ENCODE results near the gene MAGI1. TPM values are rescaled to one million over a fixed set of nuclear protein-coding genes. Genes with fewer than 3 reads are reported as not detected.
A peak's percentile ranks its signal among the peaks of the same experiment; 100 is the strongest.

Gene MAGI1
- total and polyA plus RNA-seq, 4 donors = 9.9 to 88.1 (median 24.6) TPM

DNA sequence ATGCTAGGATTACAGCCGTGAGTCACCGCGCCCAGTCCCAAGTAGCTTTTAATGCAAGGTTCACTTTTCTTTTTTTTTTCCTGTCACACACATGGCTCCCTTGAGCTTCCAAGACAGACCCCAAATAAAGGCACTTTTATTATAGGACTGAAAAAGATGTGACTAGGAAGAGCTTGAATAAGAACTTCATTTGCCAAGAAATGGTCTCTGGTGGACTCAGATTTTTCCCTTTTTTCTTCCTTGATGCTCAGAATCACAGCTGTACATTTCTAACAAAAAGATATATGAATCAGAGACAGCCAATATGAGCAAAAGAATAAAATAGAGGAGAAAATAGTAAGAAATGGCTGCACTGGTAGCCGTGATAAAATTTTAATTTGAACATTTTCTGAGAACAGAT is 337.2 kb downstream of the MAGI1 start:
- H3K27me3 ChIP-seq (ENCODE audit: control insufficient read depth in 3 of 3, insufficient read depth in 3 of 3, low read length in 2 of 3) = no peaks in the 10 kb centered on the region
- TF ChIP-seq, protein P1, sequence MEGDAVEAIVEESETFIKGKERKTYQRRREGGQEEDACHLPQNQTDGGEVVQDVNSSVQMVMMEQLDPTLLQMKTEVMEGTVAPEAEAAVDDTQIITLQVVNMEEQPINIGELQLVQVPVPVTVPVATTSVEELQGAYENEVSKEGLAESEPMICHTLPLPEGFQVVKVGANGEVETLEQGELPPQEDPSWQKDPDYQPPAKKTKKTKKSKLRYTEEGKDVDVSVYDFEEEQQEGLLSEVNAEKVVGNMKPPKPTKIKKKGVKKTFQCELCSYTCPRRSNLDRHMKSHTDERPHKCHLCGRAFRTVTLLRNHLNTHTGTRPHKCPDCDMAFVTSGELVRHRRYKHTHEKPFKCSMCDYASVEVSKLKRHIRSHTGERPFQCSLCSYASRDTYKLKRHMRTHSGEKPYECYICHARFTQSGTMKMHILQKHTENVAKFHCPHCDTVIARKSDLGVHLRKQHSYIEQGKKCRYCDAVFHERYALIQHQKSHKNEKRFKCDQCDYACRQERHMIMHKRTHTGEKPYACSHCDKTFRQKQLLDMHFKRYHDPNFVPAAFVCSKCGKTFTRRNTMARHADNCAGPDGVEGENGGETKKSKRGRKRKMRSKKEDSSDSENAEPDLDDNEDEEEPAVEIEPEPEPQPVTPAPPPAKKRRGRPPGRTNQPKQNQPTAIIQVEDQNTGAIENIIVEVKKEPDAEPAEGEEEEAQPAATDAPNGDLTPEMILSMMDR (IDR thresholded peaks at IDR 0.05; ENCODE audit: control extremely low read depth, extremely low read depth) = no peak
- 97% methylated on average over 4 of the region's 4 CpGs for WGBS, 2 donors
- H3K4me1 ChIP-seq (ENCODE audit: control insufficient read depth in 5 of 5, insufficient read depth in 5 of 5, low read length in 5 of 5) = peaks cover 0 to 6% (median 2%) of the 10 kb centered on the region in 5 donors
- H3K36me3 ChIP-seq (ENCODE audit: control insufficient read depth in 4 of 4, insufficient read depth in 4 of 4, low read length in 4 of 4) = no peaks in the 10 kb centered on the region
- no peak overlapping the region for H3K27ac ChIP-seq (ENCODE audit: low read depth in 1 of 2, low read length in 1 of 2)
- DNase-seq = no peak
- no peaks in the 10 kb centered on the region for H3K9me3 ChIP-seq (ENCODE audit: control insufficient read depth in 4 of 4, insufficient read depth in 3 of 4, low read length in 3 of 4)
- no peak overlapping the region for H3K9ac ChIP-seq (ENCODE audit: insufficient read depth in 1 of 2, low read length in 2 of 2)
- no peak for ATAC-seq (ENCODE audit: insufficient read depth, low FRiP score)
- H3K4me3 ChIP-seq = no peak overlapping the region

DNA sequence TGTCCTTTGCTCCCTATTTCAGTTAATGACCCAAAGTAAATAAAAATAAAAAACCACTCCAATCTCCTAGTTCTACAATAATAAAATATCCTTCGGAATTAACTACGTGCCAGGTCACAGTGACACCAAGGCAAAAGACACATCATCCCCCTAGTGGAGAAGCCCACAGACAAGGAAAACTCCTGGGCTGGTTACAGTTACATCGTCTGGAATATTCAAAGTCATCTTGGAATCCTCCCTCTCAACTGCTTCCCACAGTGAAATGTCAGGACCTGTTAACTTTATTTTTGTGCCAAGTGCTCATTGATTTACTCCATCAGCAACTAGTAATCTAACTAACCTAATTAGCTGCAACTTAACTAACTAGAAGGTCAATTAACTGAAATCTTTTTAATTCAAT is 349.3 kb downstream of the MAGI1 start:
- Histone ChIP-seq H3K9me3 (ENCODE audit: control insufficient read depth in 4 of 4, insufficient read depth in 3 of 4, low read length in 3 of 4) (peaks cover 0 to 2% (median 0%) of the 10 kb centered on the region in 4 donors), H3K4me3 (no peak overlapping the region), H3K27me3 (ENCODE audit: control insufficient read depth in 3 of 3, insufficient read depth in 3 of 3, low read length in 2 of 3) (no peaks in the 10 kb centered on the region), H3K9ac (ENCODE audit: insufficient read depth in 1 of 2, low read length in 2 of 2) (no peak overlapping the region), H3K4me1 (ENCODE audit: control insufficient read depth in 5 of 5, insufficient read depth in 5 of 5, low read length in 5 of 5) (peaks cover 0 to 11% (median 6%) of the 10 kb centered on the region in 5 donors), H3K36me3 (ENCODE audit: control insufficient read depth in 4 of 4, insufficient read depth in 4 of 4, low read length in 4 of 4) (no peaks in the 10 kb centered on the region), H3K27ac (ENCODE audit: low read depth in 1 of 2, low read length in 1 of 2) (no peak overlapping the region)
- ATAC-seq (ENCODE audit: insufficient read depth, low FRiP score) = no peak
- WGBS, 2 donors = 83 to 92% methylated on average over 3 of the region's 3 CpGs
- no peak for DNase-seq
- TF ChIP-seq, protein P1 (IDR thresholded peaks at IDR 0.05; ENCODE audit: control extremely low read depth, extremely low read depth) = no peak

DNA sequence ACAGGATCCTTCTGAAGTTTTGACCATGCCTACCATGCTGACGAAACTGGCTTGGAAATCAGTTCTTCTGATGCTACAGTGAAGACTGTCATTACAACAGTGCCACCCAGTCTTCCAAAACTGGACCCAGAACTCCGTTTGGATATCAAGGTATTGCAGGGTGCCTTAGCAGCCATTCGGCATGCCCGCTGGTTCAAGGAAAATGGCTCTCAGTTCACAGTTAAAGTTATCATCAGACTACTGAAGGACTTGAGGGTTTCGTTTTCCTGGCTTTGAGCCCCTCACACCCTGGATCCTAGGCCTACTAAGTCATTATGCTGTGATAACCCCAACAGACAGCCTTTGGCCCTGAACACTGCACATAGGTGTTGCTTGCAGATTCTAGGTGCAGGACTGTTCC is 351.0 kb downstream of the MAGI1 start:
- no peak for DNase-seq
- Histone ChIP-seq H3K27ac (ENCODE audit: low read depth in 1 of 2, low read length in 1 of 2) (no peak overlapping the region), H3K4me1 (ENCODE audit: control insufficient read depth in 5 of 5, insufficient read depth in 5 of 5, low read length in 5 of 5) (peaks cover 0 to 11% (median 10%) of the 10 kb centered on the region in 5 donors), H3K9me3 (ENCODE audit: control insufficient read depth in 4 of 4, insufficient read depth in 3 of 4, low read length in 3 of 4) (peaks cover 0 to 2% (median 0%) of the 10 kb centered on the region in 4 donors), H3K9ac (ENCODE audit: insufficient read depth in 1 of 2, low read length in 2 of 2) (no peak overlapping the region), H3K27me3 (ENCODE audit: control insufficient read depth in 3 of 3, insufficient read depth in 3 of 3, low read length in 2 of 3) (no peaks in the 10 kb centered on the region), H3K4me3 (no peak overlapping the region), H3K36me3 (ENCODE audit: control insufficient read depth in 4 of 4, insufficient read depth in 4 of 4, low read length in 4 of 4) (no peaks in the 10 kb centered on the region)
- ATAC-seq (ENCODE audit: insufficient read depth, low FRiP score) = no peak
- TF ChIP-seq, protein P1 (IDR thresholded peaks at IDR 0.05; ENCODE audit: control extremely low read depth, extremely low read depth) = no peak
- WGBS, 2 donors = 91 to 92% methylated on average over 5 of the region's 5 CpGs

DNA sequence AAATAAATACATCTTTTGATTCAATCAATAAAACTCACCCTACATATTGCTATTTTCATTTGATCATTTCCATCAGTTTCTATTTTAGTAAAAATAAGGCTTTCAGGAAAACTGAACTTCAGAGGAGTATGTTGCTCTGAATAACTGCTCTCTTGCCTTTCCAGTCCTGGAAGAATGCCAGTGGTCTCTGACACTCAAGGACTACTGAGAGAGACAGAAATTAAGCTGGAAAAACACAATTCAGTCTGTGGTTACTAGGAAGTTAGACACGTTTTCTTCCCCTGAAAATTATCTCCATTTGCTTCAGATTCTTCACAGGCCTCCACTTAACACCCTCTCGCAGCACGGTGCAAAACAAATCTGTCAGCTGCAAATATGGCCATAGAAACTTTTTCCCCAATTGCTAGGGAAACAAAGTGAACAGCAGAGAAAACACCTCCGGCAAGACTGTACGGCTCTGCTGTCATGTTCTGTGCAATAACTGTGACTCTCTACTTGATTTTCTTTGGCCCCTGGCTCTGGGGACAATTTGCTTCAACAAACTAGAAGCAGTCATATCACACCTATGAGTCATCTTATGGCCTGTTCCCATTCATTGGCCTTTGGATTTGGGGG is 353.0 kb downstream of the MAGI1 start:
- Histone ChIP-seq H3K9ac (ENCODE audit: insufficient read depth in 1 of 2, low read length in 2 of 2) (no peak overlapping the region), H3K4me1 (ENCODE audit: control insufficient read depth in 5 of 5, insufficient read depth in 5 of 5, low read length in 5 of 5) (peaks cover 0 to 26% (median 7%) of the 10 kb centered on the region in 5 donors), H3K27me3 (ENCODE audit: control insufficient read depth in 3 of 3, insufficient read depth in 3 of 3, low read length in 2 of 3) (no peaks in the 10 kb centered on the region), H3K9me3 (ENCODE audit: control insufficient read depth in 4 of 4, insufficient read depth in 3 of 4, low read length in 3 of 4) (peaks cover 0 to 2% (median 0%) of the 10 kb centered on the region in 4 donors), H3K4me3 (no peak overlapping the region), H3K27ac (ENCODE audit: low read depth in 1 of 2, low read length in 1 of 2) (no peak overlapping the region), H3K36me3 (ENCODE audit: control insufficient read depth in 4 of 4, insufficient read depth in 4 of 4, low read length in 4 of 4) (no peaks in the 10 kb centered on the region)
- ATAC-seq (ENCODE audit: insufficient read depth, low FRiP score) (no peak), DNase-seq (peak; percentile 58 to 93 (median 87))
- WGBS, 2 donors = 52 to 72% methylated on average over 5 of the region's 5 CpGs
- TF ChIP-seq, protein P1 (IDR thresholded peaks at IDR 0.05; ENCODE audit: control extremely low read depth, extremely low read depth) = no peak

Data from lung (tissue), 12 donors.